ENCODE data around the gene FOXP1. TPM values are rescaled to one million over a fixed set of nuclear protein-coding genes. Genes with fewer than 3 reads are reported as not detected.

FOXP1 gene
- total RNA-seq, 1 donor from 2014 or later = 113 TPM

DNA sequence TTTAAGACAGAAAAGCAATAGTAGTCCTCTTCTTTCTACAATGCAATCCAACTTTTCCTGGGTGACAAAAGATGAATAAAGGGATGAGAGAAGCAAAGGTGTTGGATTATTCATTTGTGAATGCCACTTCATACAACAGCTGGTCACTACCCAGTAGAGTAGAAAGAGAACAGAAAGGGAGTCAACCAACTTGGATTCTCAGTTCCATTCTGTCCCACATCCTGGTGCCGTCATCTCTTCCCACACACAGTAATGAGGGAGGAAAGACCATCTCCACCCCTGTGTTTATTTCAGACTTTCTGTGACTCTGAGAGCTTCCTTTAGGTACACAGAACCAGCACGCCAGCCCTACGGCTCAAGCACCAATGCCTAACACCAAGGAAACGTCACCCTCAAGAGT lies 71.0 kb downstream of the FOXP1 start:
- no peak for DNase-seq (ENCODE audit: extremely low spot score, unreplicated experiment)
- H3K4me1 Mint-ChIP-seq (ENCODE audit: unreplicated experiment) = peaks cover 20% of the 10 kb centered on the region

DNA sequence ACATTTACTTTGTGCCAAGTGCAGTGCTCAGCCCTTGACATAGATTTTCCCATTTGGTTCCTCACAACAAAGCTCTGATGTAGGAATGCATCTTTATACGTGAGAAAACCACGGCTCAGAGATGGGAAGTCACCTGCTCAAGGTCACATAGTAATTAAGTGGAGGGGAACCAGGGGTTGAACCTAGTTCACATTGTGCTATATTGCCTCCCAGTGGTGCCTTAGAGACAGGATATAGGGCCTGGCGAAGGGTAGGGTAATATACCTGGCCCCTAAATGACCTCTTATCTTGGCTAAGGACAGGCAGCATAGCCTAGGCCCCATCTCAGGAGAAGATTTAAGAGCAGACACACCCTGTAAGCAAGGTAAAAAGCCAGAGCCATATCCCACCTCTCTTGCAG lies 71.5 kb downstream of the FOXP1 start:
- Mint-ChIP-seq H3K4me1 (ENCODE audit: unreplicated experiment) (peaks cover 14% of the 10 kb centered on the region), H3K27ac (peak overlapping the region; percentile 39), H3K36me3 (peaks cover 3% of the 10 kb centered on the region), H3K27me3 (no peaks in the 10 kb centered on the region), H3K4me3 (no peak overlapping the region), H3K9me3 (no peaks in the 10 kb centered on the region)
- TF ChIP-seq, protein P1, sequence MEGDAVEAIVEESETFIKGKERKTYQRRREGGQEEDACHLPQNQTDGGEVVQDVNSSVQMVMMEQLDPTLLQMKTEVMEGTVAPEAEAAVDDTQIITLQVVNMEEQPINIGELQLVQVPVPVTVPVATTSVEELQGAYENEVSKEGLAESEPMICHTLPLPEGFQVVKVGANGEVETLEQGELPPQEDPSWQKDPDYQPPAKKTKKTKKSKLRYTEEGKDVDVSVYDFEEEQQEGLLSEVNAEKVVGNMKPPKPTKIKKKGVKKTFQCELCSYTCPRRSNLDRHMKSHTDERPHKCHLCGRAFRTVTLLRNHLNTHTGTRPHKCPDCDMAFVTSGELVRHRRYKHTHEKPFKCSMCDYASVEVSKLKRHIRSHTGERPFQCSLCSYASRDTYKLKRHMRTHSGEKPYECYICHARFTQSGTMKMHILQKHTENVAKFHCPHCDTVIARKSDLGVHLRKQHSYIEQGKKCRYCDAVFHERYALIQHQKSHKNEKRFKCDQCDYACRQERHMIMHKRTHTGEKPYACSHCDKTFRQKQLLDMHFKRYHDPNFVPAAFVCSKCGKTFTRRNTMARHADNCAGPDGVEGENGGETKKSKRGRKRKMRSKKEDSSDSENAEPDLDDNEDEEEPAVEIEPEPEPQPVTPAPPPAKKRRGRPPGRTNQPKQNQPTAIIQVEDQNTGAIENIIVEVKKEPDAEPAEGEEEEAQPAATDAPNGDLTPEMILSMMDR (conservative IDR thresholded peaks at IDR 0.05) = no peak
- no peak for DNase-seq (ENCODE audit: extremely low spot score, unreplicated experiment)

More for the DNA sequence above, 71.0 kb downstream of the FOXP1 start:
- H3K36me3 Mint-ChIP-seq = no peaks in the 10 kb centered on the region
- no peak overlapping the region for H3K4me3 Mint-ChIP-seq
- H3K27ac Mint-ChIP-seq = peak overlapping the region; percentile 39
- H3K9me3 Mint-ChIP-seq = no peaks in the 10 kb centered on the region
- TF ChIP-seq, protein P1 (conservative IDR thresholded peaks at IDR 0.05) = no peak
- H3K27me3 Mint-ChIP-seq = no peaks in the 10 kb centered on the region

DNA sequence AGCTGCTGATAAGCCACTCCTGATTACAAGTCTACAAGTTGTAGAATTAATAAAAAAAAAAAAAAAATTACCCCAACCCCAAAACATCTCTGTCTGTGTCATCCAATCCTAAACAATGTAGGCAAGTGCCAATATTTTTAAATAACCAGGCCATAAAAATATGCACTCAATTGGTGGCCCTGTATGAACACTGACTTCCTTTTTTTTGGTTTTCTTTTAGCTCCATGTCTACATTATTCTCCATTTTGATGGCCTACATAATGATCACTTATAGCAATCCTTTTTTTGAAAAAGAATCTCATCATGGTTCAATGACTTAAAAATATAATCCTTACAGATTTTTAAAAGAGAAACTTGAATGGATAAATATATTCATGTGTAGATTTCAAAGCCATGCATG lies 72.1 kb downstream of the FOXP1 start:
- no peak overlapping the region for H3K4me3 Mint-ChIP-seq
- H3K36me3 Mint-ChIP-seq = peaks cover 4% of the 10 kb centered on the region
- H3K4me1 Mint-ChIP-seq (ENCODE audit: unreplicated experiment) = peaks cover 12% of the 10 kb centered on the region
- H3K27me3 Mint-ChIP-seq = no peaks in the 10 kb centered on the region
- no peaks in the 10 kb centered on the region for H3K9me3 Mint-ChIP-seq
- no peak for DNase-seq (ENCODE audit: extremely low spot score, unreplicated experiment)
- H3K27ac Mint-ChIP-seq = no peak overlapping the region
- TF ChIP-seq, protein P1 (conservative IDR thresholded peaks at IDR 0.05) = no peak

DNA sequence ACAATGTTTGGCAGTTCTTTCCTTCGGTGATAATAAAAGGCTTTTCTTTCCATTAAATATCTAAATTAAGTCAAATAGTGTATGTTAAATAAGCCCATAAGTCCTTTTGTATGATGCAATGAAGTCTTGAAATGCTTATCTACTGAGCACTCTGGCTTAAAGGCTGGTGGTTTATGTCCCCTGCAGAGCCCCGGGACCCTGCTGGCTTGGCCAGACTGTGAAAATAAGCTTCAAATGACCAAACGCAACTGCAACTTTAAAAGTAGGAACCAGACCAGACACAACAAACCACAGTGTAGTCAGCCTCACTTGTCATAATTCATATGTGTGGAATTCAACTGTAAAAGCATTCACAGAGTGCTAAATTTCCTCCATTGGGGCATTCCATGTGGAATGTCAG lies 72.5 kb downstream of the FOXP1 start:
- Mint-ChIP-seq H3K27ac (no peak overlapping the region), H3K36me3 (peaks cover 4% of the 10 kb centered on the region), H3K4me1 (ENCODE audit: unreplicated experiment) (peaks cover 10% of the 10 kb centered on the region), H3K4me3 (no peak overlapping the region), H3K9me3 (no peaks in the 10 kb centered on the region), H3K27me3 (no peaks in the 10 kb centered on the region)
- no peak for DNase-seq (ENCODE audit: extremely low spot score, unreplicated experiment)
- TF ChIP-seq, protein P1 (conservative IDR thresholded peaks at IDR 0.05) = no peak

DNA sequence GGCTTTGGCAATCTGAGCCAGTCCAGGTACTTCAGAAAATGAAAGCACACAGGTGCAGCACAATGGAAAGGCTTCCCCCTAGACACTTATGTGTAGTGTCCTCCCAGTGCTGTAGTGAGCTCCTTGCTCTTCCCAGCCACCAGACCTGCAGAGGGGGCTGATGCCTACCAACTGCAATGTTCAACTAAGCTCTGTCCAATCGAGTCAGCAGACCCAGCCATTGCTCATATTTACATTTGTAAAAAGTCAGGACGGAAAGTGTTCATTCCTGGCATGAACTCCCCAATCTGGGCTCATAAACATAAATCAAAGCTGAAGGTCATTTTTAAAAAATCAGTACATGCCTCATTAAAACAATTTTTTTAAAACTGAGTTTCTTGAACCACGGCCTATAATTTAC lies 73.0 kb downstream of the FOXP1 start:
- Mint-ChIP-seq H3K4me3 (no peak overlapping the region), H3K27me3 (no peaks in the 10 kb centered on the region), H3K9me3 (no peaks in the 10 kb centered on the region), H3K36me3 (peaks cover 8% of the 10 kb centered on the region), H3K4me1 (ENCODE audit: unreplicated experiment) (peaks cover 9% of the 10 kb centered on the region), H3K27ac (no peak overlapping the region)
- no peak for DNase-seq (ENCODE audit: extremely low spot score, unreplicated experiment)
- TF ChIP-seq, protein P1 (conservative IDR thresholded peaks at IDR 0.05) = no peak

DNA sequence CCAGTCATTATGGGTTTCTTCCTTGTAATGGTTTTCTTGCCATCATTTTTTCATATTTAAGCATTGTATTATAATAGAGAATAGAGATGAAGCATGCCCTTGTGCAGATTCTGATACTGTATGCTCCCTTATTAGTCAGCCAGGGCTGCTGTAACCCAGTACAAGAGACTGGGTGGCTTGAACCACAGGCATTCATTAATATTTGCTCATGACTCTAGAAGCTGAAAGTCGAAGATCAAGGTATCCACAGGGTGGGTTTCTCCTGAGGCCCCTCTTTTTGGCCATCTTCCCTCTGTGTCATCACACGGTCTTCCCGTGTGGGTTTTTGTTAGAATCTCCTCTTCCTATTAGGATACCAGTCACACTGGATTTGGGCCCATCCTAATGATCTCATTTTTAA lies 74.5 kb downstream of the FOXP1 start:
- Mint-ChIP-seq H3K27ac (no peak overlapping the region), H3K27me3 (no peaks in the 10 kb centered on the region), H3K36me3 (peaks cover 13% of the 10 kb centered on the region), H3K4me3 (no peak overlapping the region), H3K4me1 (ENCODE audit: unreplicated experiment) (peaks cover 8% of the 10 kb centered on the region), H3K9me3 (peaks cover 5% of the 10 kb centered on the region)
- TF ChIP-seq, protein P1 (conservative IDR thresholded peaks at IDR 0.05) = no peak
- no peak for DNase-seq (ENCODE audit: extremely low spot score, unreplicated experiment)

Data from type B pancreatic cell (in vitro differentiated cells).